GM15510 (cell line): ENCODE data around the gene SLC25A14.

ENCODE experiments used
- POLR2A ChIP-seq: IDR thresholded peaks from 3 replicates; pipeline ENCODE4 v1.6.1; 2011; ENCODE audit warnings: borderline replicate concordance; ENCODE audit not compliant: insufficient read length; ENCODE audit errors: extremely low read depth

The SLC25A14 gene

GRCh38 chrX:130343411-130343810 lies 3.7 kb downstream of the SLC25A14 start:
- no peak for TF ChIP-seq POLR2A

GRCh38 chrX:130347321-130347720 lies 7.6 kb downstream of the SLC25A14 start:
- TF ChIP-seq POLR2A: no peak

GRCh38 chrX:130351567-130351966 lies 11.8 kb downstream of the SLC25A14 start:
- no peak for TF ChIP-seq POLR2A

- TF ChIP-seq POLR2A: no peak
These were observed 36.4 kb downstream of the SLC25A14 start for GRCh38 chrX:130376077-130376476.

- TF ChIP-seq POLR2A: no peak
These were observed 38.4 kb downstream of the SLC25A14 start for GRCh38 chrX:130378024-130378669.

- TF ChIP-seq POLR2A: no peak
These were observed 45.8 kb downstream of the SLC25A14 start, which contains the start of gene GPR119 for GRCh38 chrX:130385520-130385919. TSS of gene GPR119 (minus strand) at chrX:130385674. CDS start at chrX:130385447, 227 bp downstream.

- no peak for TF ChIP-seq POLR2A
These were observed 46.7 kb downstream of the SLC25A14 start for GRCh38 chrX:130386408-130386808.

GRCh38 chrX:130393451-130394074 lies 53.8 kb downstream of the SLC25A14 start:
- TF ChIP-seq POLR2A: no peak

- TF ChIP-seq POLR2A: no peak
These were observed 55.6 kb downstream of the SLC25A14 start for GRCh38 chrX:130395341-130395740.

GRCh38 chrX:130401415-130402207 lies 61.9 kb downstream of the SLC25A14 start, which contains the start of gene RBMX2:
TSS of gene RBMX2 (plus strand) at chrX:130401987. CDS start at chrX:130402033, 46 bp downstream.
- peak; percentile 68 for TF ChIP-seq POLR2A

- no peak for TF ChIP-seq POLR2A
These were observed 62.5 kb downstream of the SLC25A14 start for GRCh38 chrX:130402208-130402684.

- no peak for TF ChIP-seq POLR2A
These were observed 73.7 kb downstream of the SLC25A14 start for GRCh38 chrX:130413415-130413814.

GRCh38 chrX:130414800-130415199 lies 75.1 kb downstream of the SLC25A14 start:
- no peak for TF ChIP-seq POLR2A

GRCh38 chrX:130415201-130415600 lies 75.5 kb downstream of the SLC25A14 start:
- TF ChIP-seq POLR2A: no peak

- no peak for TF ChIP-seq POLR2A
These were observed 77.1 kb downstream of the SLC25A14 start for GRCh38 chrX:130416785-130417184.
